NCI-H748 (cell line): Measurements from ENCODE around the gene DRC7.

ENCODE experiments used
- DNase-seq: peaks from one replicate; lab custom pipeline; 2025; ENCODE audit not compliant: unreplicated experiment; lab: John Stamatoyannopoulos, UW

Gene DRC7, protein sequence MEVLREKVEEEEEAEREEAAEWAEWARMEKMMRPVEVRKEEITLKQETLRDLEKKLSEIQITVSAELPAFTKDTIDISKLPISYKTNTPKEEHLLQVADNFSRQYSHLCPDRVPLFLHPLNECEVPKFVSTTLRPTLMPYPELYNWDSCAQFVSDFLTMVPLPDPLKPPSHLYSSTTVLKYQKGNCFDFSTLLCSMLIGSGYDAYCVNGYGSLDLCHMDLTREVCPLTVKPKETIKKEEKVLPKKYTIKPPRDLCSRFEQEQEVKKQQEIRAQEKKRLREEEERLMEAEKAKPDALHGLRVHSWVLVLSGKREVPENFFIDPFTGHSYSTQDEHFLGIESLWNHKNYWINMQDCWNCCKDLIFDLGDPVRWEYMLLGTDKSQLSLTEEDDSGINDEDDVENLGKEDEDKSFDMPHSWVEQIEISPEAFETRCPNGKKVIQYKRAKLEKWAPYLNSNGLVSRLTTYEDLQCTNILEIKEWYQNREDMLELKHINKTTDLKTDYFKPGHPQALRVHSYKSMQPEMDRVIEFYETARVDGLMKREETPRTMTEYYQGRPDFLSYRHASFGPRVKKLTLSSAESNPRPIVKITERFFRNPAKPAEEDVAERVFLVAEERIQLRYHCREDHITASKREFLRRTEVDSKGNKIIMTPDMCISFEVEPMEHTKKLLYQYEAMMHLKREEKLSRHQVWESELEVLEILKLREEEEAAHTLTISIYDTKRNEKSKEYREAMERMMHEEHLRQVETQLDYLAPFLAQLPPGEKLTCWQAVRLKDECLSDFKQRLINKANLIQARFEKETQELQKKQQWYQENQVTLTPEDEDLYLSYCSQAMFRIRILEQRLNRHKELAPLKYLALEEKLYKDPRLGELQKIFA

GRCh38 chr16:57694725-57695679 is at the start of gene DRC7:
TSS of gene DRC7 (plus strand) at chr16:57694806. CDS start at chr16:57697950, 3,144 bp downstream.
- peak; percentile 80 for DNase-seq

- no peak for DNase-seq
These were observed 49.4 kb upstream of the DRC7 start for GRCh38 chr16:57645169-57645568.

GRCh38 chr16:57645691-57646387 is 48.8 kb upstream of the DRC7 start:
- DNase-seq = no peak

DNA sequence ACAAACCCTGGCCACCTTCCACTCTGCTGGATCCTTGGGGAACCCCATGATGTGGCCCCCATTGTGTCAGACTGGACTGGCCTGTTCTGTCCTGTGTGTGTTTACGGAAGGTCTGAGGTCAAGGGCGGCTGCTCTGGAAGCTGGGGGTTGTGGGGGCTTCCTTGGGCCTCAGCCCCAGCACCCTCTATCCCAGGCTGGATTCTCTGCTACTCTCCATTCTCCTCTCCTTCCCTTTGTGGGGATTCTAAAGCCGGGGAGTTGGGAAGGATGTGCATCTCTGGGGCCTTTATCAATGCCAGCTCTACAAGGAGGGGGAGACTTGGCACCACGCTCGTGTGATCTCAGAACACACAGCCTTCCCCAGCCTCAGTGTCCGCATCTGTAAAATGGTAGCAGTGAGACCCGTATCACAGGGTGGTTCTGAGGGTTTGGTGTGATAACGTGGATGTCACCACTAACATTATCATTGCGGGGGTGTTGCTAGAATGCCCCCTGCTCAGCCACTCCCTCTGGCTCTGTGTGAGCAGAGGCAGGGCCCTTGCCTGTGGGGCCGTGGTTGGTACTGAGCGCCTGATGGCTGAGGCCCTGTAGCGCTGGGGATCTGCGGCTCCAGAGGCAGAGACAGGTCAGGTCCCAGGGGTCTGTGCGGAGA is 48.1 kb upstream of the DRC7 start:
- DNase-seq = no peak

- DNase-seq = no peak
These were observed 47.3 kb upstream of the DRC7 start for GRCh38 chr16:57647136-57647875.

- DNase-seq = no peak
These were observed 46.5 kb upstream of the DRC7 start for GRCh38 chr16:57648125-57648524.

DNA sequence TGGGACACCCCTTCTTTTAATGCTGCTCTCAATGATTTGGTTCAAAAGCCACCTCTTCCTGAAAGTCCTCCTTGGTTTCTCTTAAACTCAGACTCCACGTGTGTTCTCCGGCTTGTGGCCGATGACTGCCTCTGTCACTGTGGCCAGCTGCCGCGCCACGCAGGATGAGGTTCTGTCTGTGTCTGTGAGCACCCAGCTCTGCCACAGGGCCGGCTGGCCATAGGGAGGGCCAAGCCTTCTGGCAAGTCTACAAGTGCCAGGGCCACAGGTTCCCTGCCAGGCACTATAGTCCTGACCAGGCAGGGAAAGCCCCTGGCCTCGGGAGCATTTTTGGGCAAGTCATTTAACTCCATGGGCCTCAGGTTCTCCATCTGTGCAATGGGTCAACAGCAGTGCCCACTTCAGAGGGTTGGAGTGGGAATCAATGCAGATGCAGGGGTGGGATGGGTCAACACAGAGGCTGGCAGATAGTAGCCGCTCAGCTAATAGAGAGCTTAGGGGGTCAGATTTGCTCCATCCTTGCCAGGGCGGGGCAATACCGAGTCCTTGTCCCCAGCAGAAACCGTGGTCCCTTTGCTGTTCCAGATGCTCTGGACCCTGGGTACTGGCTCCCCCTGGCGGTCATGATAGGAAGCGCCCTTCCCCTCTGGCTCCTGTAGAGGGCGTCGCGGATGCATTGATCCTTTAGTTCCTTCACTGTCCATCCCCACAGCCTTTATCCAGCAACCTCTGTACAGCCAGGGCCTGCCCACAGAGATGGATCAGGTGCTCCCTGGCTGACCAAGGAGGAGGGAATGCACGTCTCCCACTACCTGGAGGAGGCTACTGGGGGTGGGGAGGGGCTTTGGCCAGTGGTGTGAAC is 45.8 kb upstream of the DRC7 start:
- peak; percentile 64 for DNase-seq

DNA sequence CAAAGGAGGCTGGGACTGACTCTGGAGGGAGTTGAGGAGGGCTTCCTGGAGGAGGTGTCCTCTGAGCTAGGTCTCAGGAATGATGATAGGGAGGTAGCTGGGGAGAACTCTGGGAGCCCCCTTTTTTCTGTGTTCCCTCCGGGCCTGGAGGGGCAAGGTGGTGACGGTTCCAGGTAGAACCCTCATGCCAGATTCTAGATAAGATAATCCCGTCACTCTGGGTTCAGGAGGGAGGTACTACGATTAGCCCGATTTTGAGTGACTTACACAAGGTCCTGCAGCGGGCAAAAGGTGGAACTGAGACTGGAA is 45.2 kb upstream of the DRC7 start:
- DNase-seq = no peak

GRCh38 chr16:57649846-57650245 is 44.8 kb upstream of the DRC7 start:
- DNase-seq = no peak

GRCh38 chr16:57651344-57652333 is 43.0 kb upstream of the DRC7 start:
- no peak for DNase-seq

DNA sequence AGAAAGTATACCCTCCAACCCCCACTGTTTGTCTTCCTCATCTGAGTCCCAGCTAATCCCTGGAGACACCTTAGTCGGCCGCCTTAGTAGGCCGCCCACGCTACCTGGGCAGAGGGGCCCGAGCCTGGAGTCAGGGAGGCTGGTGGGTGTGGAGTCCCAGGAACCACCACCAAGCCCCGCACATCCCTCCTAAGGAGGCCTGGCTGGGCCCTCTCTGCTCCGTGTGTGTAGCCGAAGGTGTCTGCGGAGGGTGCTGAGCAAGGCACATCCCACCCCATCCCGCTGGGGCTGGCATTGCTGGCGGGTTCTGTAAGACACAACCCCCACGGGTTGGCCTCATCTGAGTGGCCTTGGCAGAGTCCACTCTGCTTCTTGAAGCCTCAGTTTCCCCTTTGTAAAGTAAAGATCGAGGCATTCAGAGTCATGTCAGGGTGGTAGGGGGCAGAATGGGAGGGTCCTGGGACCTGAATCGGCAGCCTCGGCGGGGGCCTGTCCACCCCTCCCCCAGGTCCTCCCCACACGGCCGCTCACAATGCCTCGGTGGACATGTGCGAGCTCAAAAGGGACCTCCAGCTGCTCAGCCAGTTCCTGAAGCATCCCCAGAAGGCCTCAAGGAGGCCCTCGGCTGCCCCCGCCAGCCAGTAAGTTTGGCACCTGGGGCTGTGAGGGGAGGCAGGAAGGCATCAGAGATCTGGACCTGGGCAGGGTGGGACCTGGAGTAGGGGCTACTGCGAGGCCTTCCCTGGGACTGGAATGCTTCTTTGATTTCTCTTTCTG is 41.7 kb upstream of the DRC7 start:
- no peak for DNase-seq

DNA sequence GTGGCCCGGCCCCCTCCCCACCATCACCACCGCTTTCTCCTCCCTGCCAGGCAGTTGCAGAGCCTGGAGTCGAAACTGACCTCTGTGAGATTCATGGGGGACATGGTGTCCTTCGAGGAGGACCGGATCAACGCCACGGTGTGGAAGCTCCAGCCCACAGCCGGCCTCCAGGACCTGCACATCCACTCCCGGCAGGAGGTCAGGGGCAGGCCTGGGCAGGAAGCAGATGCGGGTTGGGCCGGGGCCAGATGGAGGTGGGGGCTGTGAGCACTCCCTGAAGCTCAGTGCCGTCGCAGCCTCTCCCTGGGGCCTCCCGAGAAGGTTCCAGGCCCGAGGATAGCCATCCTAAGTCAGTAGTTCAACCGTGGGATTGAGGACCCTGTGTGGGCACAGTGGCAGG is 40.7 kb upstream of the DRC7 start:
- DNase-seq = no peak

GRCh38 chr16:57656342-57656955 is 38.2 kb upstream of the DRC7 start:
- no peak for DNase-seq

DNA sequence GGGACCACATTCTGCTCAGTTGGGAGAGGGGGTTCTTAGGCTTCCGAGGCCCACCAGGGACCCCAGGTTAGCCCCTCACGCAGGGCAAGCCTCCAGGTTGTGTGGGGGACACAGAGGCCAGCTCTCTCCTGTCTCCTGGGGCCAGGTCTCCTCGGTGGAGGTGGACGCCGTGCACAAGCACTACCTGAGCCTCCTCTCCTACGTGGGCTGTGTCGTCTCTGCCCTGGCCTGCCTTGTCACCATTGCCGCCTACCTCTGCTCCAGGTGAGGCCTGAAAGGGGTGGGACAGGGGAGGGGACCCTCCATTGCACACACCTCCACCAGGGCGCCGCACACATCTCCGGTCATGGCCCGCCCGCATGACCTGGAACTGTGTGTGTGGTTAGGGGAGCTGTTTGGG is 37.4 kb upstream of the DRC7 start:
- no peak for DNase-seq

DNA sequence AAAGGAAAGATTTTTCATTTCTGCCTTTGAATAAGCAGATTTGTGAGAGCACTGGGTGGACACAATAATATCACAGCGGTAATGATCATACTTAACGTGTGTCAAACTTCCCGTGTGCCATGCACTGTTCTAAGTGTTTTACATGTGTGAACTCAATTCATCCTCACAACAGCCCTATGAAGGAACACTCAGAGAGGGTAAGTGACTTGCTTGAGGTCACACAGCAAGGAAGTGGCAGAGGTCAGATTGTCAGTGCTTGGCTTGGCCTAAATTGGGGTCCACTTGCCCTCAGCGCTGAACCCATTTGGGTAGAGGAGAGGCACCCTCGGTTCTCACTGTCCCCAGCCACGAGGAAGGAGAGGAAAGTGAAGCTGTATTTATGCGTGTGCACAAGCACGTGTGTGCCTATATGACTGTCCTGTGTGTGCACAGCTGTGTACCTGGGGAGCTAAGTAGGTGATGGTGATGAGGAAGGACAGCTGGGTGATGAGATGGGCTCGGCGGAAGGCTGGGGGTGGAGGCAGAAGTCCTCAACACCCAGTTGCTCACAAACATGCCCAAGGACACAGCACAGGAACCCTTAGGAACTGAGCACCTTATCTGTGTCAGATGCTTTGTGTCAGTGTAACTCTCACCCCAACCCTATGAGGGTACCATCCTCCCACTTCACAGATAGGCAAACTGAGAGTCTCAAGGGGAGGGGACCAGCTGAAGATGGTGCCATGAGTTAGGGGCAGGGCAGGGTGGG is 36.3 kb upstream of the DRC7 start:
- no peak for DNase-seq
